Nephron progenitor cell (in vitro differentiated cells): ENCODE measurements around the gene GAK.

Experiments
- DNase-seq: peaks from one replicate; pipeline ENCODE4 v3.0.0; 2021
- H3K27ac Mint-ChIP-seq: 2 replicates; pipeline ENCODE4 v1.8.0; 2021; ENCODE audit warnings: mild to moderate bottlenecking, moderate library complexity, mixed read lengths
- H3K27me3 Mint-ChIP-seq: 2 replicates; pipeline ENCODE4 v1.8.0; 2021; ENCODE audit warnings: mild to moderate bottlenecking, low read depth, mixed read lengths; ENCODE audit not compliant: poor library complexity
- H3K36me3 Mint-ChIP-seq: 2 replicates; pipeline ENCODE4 v1.8.0; 2021; ENCODE audit warnings: low read depth, mixed read lengths
- H3K4me1 Mint-ChIP-seq: 2 replicates; pipeline ENCODE4 v1.8.0; 2021; ENCODE audit warnings: mixed read lengths
- H3K4me3 Mint-ChIP-seq: 2 replicates; pipeline ENCODE4 v1.8.0; 2021; ENCODE audit warnings: mild to moderate bottlenecking, moderate library complexity, mixed read lengths
- H3K9me3 Mint-ChIP-seq: 2 replicates; pipeline ENCODE4 v1.8.0; 2021; ENCODE audit warnings: mild to moderate bottlenecking, moderate library complexity, mixed read lengths
- TF ChIP-seq, protein P1 (sequence below): fragments of 200-600 bp; sonication (generic); IDR thresholded peaks from 2 replicates; pipeline ENCODE4 v1.5.0; 2021; ENCODE audit warnings: antibody characterized with exemption

The GAK gene

GRCh38 chr4:954211-955020 lies 22.3 kb upstream of the GAK start:
- Mint-ChIP-seq H3K36me3 (peaks cover 9% of the 10 kb centered on the region), H3K4me1 (peaks cover 43% of the 10 kb centered on the region), H3K27ac (peak overlapping the region; percentile 90), H3K27me3 (no peaks in the 10 kb centered on the region), H3K9me3 (no peaks in the 10 kb centered on the region), H3K4me3 (no peak overlapping the region)
- TF ChIP-seq, protein P1, sequence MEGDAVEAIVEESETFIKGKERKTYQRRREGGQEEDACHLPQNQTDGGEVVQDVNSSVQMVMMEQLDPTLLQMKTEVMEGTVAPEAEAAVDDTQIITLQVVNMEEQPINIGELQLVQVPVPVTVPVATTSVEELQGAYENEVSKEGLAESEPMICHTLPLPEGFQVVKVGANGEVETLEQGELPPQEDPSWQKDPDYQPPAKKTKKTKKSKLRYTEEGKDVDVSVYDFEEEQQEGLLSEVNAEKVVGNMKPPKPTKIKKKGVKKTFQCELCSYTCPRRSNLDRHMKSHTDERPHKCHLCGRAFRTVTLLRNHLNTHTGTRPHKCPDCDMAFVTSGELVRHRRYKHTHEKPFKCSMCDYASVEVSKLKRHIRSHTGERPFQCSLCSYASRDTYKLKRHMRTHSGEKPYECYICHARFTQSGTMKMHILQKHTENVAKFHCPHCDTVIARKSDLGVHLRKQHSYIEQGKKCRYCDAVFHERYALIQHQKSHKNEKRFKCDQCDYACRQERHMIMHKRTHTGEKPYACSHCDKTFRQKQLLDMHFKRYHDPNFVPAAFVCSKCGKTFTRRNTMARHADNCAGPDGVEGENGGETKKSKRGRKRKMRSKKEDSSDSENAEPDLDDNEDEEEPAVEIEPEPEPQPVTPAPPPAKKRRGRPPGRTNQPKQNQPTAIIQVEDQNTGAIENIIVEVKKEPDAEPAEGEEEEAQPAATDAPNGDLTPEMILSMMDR, result no peak
- no peak for DNase-seq

DNA sequence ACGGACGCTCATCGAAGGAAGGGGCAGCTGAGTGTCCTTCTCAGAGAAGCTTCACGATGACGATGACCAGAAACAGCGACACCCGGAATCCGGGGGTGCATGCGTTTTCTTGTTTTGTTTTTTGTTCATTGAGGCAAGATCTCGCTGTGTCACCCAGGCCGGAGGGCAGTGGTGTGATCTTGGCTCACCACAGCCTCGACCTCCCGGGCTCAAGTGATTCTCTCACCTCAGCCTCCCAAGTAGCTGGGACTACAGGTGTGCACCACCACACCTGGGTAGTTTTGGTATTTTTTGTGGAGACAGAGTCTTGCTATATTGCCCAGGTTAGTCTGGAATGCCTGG lies 21.4 kb upstream of the GAK start:
- Mint-ChIP-seq H3K27me3 (peaks cover 2% of the 10 kb centered on the region), H3K4me3 (no peak overlapping the region), H3K4me1 (peaks cover 51% of the 10 kb centered on the region), H3K9me3 (no peaks in the 10 kb centered on the region), H3K36me3 (peaks cover 9% of the 10 kb centered on the region), H3K27ac (no peak overlapping the region)
- TF ChIP-seq, protein P1, result no peak
- DNase-seq, result no peak

GRCh38 chr4:952881-953573 lies 20.9 kb upstream of the GAK start:
- H3K36me3 Mint-ChIP-seq, result peaks cover 9% of the 10 kb centered on the region
- no peaks in the 10 kb centered on the region for H3K9me3 Mint-ChIP-seq
- TF ChIP-seq, protein P1, result no peak
- H3K27ac Mint-ChIP-seq, result no peak overlapping the region
- H3K27me3 Mint-ChIP-seq, result peaks cover 4% of the 10 kb centered on the region
- no peak for DNase-seq
- peaks cover 56% of the 10 kb centered on the region for H3K4me1 Mint-ChIP-seq
- no peak overlapping the region for H3K4me3 Mint-ChIP-seq

DNA sequence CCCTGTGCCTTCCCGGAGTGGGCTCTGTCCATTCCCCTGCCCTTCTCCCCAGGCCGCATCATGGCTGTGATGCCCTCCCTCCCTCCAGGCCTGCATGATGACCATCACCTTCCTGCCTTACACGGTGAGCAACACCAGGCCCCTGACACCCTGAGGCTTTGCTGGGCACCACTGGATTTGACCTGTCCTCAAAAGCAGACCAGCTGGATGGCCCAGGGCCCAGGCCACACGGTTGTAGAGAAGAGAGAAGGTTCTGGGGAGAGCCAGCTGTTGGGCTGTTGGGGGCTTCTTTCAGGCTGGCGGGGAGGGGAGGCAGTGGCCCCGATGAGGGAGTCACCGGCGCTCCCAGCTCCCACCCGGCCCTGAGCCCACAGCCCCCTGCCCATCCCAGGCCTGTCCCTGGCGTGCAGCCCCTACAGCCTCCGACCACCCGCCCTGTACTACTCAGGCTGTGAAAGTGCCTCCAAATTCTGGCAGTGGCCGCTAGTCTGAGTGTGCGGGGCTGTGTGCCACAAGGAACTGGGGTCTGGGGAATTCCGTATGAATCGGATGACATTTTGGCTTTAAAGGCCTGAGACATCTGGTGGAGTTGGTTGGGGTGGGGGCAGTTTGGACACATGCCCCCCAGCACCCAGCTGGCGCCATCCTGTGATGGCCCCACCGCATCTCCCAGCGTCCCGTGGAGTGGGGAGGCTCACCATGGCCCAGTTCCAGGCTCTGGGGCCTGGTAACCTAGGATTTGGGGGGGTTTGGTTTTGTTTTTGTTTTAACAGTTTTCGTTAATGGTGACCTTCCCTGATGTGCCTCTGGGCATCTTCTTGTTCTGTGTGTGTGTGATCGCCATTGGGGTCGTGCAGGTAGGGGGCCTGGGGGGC lies 19.7 kb upstream of the GAK start:
- Mint-ChIP-seq H3K9me3 (no peaks in the 10 kb centered on the region), H3K36me3 (peaks cover 9% of the 10 kb centered on the region), H3K4me3 (no peak overlapping the region), H3K27ac (peak overlapping the region; percentile 95), H3K4me1 (peaks cover 59% of the 10 kb centered on the region), H3K27me3 (peaks cover 8% of the 10 kb centered on the region)
- DNase-seq, result no peak
- TF ChIP-seq, protein P1, result no peak

DNA sequence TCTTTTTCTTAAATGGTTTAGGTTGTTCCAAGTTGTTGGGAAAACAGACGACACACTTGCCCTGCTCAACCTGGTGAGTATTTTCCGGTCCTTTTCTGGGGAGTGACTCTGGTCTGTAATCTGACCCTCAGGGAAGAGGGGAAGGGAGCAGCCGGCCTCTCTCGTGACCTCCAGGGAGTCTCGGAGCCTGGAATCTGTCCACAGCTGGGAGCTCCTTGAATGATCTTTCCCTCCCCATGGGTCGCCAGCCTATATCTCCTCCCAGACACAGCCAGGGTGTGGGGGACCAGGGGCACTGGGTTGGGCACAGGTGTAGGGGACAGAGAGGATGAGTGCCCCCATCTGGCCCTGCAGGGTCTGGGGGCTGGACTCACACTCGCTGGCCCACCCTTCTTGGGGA lies 19.1 kb upstream of the GAK start:
- Mint-ChIP-seq H3K4me1 (peaks cover 56% of the 10 kb centered on the region), H3K9me3 (no peaks in the 10 kb centered on the region), H3K27ac (peak overlapping the region; percentile 70), H3K36me3 (peaks cover 9% of the 10 kb centered on the region), H3K4me3 (peak overlapping the region; percentile 48), H3K27me3 (peaks cover 12% of the 10 kb centered on the region)
- TF ChIP-seq, protein P1, result no peak
- peak; percentile 59 for DNase-seq
